GM12874 (cell line): ENCODE results near the gene PPP1R7.

Experiments used
- TF ChIP-seq, protein P1 (sequence below): IDR thresholded peaks from 2 replicates; pipeline ENCODE4 v1.5.1; 2011; ENCODE audit warnings: low read depth, mild to moderate bottlenecking, control low read depth, low read length, moderate library complexity; ENCODE audit not compliant: insufficient read depth

Gene PPP1R7

DNA sequence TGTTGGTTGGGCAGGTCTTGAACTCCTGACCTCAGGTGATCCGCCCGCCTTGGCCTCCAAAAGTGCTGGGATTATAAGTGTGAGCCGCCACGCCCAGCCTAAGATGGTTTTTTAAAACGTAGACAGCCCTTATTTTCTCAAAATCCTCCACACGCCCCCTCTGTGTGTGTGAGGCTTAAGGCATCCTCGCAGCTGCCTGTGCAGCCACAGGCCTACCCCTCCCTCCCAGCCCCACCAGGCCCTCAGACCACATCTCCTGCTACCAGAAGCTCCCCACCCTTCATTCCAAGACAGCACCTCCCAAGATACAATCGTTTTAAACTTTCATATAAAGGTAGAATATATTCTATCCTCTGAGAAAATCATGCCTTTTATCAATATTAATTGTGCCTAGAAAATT is 43.0 kb downstream of the PPP1R7 start:
- TF ChIP-seq, protein P1, sequence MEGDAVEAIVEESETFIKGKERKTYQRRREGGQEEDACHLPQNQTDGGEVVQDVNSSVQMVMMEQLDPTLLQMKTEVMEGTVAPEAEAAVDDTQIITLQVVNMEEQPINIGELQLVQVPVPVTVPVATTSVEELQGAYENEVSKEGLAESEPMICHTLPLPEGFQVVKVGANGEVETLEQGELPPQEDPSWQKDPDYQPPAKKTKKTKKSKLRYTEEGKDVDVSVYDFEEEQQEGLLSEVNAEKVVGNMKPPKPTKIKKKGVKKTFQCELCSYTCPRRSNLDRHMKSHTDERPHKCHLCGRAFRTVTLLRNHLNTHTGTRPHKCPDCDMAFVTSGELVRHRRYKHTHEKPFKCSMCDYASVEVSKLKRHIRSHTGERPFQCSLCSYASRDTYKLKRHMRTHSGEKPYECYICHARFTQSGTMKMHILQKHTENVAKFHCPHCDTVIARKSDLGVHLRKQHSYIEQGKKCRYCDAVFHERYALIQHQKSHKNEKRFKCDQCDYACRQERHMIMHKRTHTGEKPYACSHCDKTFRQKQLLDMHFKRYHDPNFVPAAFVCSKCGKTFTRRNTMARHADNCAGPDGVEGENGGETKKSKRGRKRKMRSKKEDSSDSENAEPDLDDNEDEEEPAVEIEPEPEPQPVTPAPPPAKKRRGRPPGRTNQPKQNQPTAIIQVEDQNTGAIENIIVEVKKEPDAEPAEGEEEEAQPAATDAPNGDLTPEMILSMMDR, result no peak

DNA sequence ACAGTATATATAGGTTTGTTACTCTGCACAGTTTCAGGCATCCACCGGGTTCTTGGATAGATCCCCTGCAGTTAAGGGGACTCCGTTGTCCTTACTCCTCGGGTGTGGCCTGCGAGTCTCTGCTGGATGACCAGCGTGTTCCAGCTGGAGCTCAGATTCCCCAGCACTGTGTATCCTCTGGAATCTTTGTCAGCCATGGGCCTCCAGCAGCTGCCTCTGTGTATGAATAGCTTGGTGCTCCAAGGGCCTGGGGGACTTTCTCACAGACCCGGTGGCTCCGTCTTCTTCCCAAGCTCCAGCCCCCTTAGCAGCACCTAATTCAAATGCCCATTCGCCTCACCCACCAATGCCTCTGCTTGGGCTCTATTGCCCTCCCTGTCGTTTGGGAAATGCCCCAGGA is 44.5 kb downstream of the PPP1R7 start:
- TF ChIP-seq, protein P1, result no peak

DNA sequence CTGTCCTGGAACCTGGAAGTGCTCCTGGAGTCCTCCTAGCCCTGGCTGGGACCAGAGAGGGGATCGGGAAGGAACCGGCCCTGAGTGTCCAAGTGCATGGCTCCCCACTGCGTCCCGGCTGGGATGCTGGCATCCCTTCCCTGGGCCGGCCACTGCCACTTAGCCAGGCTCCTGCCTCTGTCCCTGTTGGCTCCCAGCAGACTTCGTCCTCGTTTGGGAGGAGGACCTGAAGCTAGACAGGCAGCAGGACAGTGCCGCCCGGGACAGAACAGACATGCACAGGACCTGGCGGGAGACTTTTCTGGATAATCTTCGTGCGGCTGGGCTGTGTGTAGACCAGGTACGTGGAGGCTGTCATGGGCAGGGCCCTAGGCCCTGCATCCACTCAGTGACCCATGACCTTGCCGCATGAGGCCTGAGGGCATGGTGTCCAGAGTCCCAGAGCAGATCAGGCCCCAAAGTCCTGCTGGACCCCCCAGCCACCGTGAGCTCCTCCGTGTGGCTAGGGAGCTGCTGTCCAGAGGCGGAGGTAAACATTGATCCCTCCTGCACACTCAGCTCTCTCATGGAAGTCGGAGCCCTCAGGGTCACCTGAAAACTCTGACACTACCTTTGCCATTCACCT is 45.4 kb downstream of the PPP1R7 start:
- TF ChIP-seq, protein P1, result no peak

DNA sequence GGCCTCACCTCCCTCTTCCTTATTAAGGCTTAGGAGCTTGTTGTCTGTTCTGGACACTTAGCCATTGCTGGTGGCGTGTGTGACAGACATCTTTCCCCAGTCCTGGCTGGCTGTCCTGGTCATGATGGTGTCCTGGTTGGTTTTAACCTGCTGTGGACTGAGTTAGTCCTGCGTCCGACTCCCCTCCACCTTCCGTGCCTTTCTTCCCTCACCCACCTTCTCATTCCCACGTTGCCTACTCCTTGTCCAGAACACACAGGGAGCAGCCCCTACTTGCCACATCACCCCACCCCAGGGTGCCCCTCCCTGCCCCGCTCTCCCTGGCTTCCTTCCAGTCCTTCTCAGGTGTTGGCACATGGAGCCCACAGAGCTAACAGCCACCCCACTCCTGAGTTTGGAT is 47.7 kb downstream of the PPP1R7 start:
- TF ChIP-seq, protein P1, result no peak

DNA sequence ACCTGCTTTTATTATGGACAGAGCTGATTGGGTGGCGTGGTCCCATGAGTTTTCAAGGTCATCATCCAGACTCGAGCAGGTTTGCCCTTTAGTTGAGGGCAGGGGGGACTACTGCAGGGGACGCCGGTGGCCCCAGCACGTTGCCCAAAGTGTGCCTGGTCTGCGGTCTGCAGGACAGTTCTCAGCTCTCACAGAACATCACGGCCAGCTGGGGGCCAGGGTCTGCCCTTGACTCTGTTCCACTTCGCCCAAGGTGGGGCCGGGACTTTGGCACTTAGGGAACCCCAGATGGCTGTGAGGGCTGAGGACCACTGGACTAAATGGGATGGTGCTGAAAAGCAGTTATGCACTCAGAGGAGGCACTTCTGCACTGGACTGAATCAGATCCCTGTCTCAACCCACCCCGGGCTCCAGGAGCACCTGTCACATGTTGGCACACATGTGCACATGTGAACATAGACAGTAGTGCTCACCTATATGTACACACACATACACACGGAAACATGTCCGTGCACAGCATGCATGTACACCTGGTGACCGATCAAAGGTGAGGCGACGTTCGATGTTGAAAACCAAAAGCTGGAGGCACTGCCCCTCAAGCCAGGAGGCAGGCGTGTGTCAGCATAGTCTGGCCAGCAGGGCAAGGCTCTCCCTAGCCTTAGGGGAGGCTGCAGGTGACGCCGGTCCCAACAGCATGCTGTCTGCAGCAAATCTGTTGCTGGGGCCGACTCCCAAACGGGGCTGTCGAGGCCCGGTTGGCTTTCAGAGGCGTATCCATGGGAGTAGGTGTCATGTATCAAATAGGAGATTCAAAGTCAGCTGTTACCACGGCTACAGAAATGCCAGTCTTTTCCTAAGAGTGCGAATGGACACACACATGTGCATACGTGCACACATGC is 48.4 kb downstream of the PPP1R7 start:
- TF ChIP-seq, protein P1, result no peak

DNA sequence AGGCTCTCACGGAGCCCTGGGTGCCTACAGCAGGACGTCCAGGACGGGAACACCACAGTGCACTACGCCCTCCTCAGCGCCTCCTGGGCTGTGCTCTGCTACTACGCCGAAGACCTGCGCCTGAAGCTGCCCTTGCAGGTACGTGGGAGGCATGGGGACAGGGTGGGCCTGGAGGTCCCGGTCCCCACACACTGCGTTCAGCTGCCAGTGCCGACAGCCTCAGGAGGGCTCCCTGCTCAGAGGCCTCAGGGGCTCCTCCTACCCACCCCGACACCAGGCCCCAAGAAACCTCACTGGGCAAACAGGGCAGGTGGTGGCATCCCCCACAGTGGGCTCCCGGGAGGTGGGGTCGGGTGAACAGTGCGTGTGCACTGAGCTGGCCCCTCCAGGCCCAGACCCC is 49.0 kb downstream of the PPP1R7 start:
- TF ChIP-seq, protein P1, result no peak

DNA sequence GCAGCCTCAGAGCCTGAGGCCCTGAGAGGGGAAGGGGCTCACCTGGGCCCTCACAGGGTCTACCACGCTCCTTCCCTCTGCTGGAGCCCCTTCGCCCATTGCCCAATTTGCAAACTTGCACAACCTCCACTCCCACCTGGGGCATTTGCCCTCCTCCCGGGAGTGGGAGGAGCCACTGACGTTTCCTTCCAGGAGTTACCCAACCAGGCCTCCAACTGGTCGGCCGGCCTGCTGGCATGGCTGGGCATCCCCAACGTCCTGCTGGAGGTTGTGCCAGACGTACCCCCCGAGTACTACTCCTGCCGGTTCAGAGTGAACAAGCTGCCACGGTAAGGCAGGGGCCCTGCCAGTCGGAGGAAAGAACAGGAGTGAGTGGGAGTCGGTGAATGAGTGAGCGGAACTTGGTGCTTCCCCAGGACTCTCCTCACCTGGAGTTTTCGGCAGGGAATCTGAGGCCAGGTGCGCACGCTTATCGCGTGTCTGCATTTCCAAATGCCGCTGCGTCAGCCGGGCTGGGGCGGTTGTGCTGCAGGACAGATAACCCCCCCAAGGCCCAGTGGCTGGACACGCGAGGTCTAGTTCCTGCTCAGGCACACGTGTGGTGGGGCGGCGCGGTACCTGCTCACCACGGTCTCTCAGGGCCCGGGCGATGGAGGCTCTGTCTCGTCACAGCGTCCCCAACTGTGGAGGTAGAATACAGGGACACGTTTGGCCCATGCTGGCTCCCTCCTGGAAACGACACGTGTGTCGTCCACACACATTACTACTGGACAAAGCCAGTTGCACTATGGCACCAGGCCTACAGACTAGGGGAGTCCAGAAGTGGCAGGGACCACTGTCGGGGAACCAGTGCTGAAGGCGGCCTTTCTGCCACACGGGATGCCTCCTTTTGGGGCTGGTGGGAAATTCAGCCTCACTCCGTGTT is 49.9 kb downstream of the PPP1R7 start:
- TF ChIP-seq, protein P1, result no peak
